Immature natural killer cell (primary cell): ENCODE measurements around the gene FERMT2. TPM values are rescaled to one million over a fixed set of nuclear protein-coding genes. Genes with fewer than 3 reads are reported as not detected.
A peak's percentile ranks its signal among the peaks of the same experiment; 100 is the strongest.
"Not testable (repeated sequence)": the region's sequence is repeated elsewhere in the genome, so short reads cannot be mapped to it uniquely, and the experiment has no call there.

ENCODE experiments used
- DNase-seq, 3 donors: peaks; one replicate each; pipeline ENCODE4 v3.0.0; 2022; ENCODE audit warnings: mixed read lengths in 1 of 3
- H3K27ac Mint-ChIP-seq, 6 donors: one replicate each; pipeline ENCODE4 v1.8.0; 2020; ENCODE audit warnings: mixed read lengths in 6 of 6, mild to moderate bottlenecking in 5 of 6, inconsistent platforms in 4 of 6, moderate library complexity in 3 of 6
- H3K27me3 Mint-ChIP-seq, 3 donors: one replicate each; pipeline ENCODE4 v1.8.0; 2020 to 2021; ENCODE audit warnings: low read depth in 3 of 3, mild to moderate bottlenecking in 3 of 3, mixed read lengths in 3 of 3, moderate library complexity in 3 of 3, inconsistent platforms in 1 of 3
- H3K36me3 Mint-ChIP-seq, 3 donors: one replicate each; pipeline ENCODE4 v1.8.0; 2020; ENCODE audit warnings: mixed read lengths in 3 of 3, inconsistent platforms in 2 of 3, mild to moderate bottlenecking in 2 of 3
- H3K4me1 Mint-ChIP-seq, 2 donors: one replicate each; pipeline ENCODE4 v1.8.0; 2020; ENCODE audit warnings: inconsistent platforms in 2 of 2, mild to moderate bottlenecking in 2 of 2, mixed read lengths in 2 of 2, moderate library complexity in 1 of 2
- H3K4me3 Mint-ChIP-seq, 5 donors: one replicate each; pipeline ENCODE4 v1.8.0; 2020; ENCODE audit warnings: mild to moderate bottlenecking in 5 of 5, mixed read lengths in 5 of 5, inconsistent platforms in 3 of 5, moderate library complexity in 3 of 5
- H3K9me3 Mint-ChIP-seq, 6 donors: one replicate each; pipeline ENCODE4 v1.8.0; 2020; ENCODE audit warnings: mild to moderate bottlenecking in 6 of 6, mixed read lengths in 6 of 6, inconsistent platforms in 4 of 6, moderate library complexity in 3 of 6
- polyA plus RNA-seq, 3 donors: library from polyadenylated mRNA; unstranded; fragments of 300-500 nt; fragmentation: Illumina TruSeq; gene quantifications; one replicate each; pipeline ENCODE4 v1.2.3, GENCODE V29; 2021

Gene FERMT2
- polyA plus RNA-seq, 3 donors from 2014 or later = not detected

- no peaks in the 10 kb centered on the region for H3K9me3 Mint-ChIP-seq
These were observed 21.6 kb downstream of the FERMT2 start for GRCh38 chr14:52929192-52929807.

DNA sequence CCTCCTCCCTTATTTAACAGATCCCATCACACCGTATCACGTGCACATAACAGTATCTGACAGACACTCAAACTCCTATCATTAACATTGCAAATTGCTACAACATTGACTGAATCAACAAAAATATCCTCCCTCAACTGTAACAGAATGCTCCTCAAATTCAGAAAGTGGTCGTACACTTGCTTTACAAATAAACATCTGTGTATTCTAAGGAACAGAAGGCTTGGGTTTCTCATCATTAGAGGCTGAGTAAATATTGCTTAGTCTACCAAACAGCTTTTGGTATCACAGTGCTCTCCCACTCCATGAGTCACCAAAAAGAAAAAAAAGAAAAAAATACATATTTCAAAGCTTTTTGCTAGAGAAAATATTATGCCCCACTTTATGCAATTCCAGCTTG is 23.9 kb downstream of the FERMT2 start:
- Mint-ChIP-seq H3K27me3 (no peaks in the 10 kb centered on the region), H3K9me3 (no peaks in the 10 kb centered on the region), H3K27ac (no peak overlapping the region), H3K36me3 (peaks cover 0 to 4% (median 0%) of the 10 kb centered on the region in 3 donors), H3K4me3 (no peak overlapping the region), H3K4me1 (peaks cover 13 to 16% of the 10 kb centered on the region in 2 donors)
- DNase-seq = no peak

More at GRCh38 chr14:52929192-52929807, 21.6 kb downstream of the FERMT2 start:
- peak overlapping the region in 1 of 6 donors; percentile 13 for H3K27ac Mint-ChIP-seq
- DNase-seq = no peak
- H3K4me3 Mint-ChIP-seq = no peak overlapping the region
- peaks cover 0 to 3% (median 0%) of the 10 kb centered on the region in 3 donors for H3K27me3 Mint-ChIP-seq
- H3K4me1 Mint-ChIP-seq = peaks cover 2 to 3% of the 10 kb centered on the region in 2 donors
- H3K36me3 Mint-ChIP-seq = peaks cover 0 to 4% (median 0%) of the 10 kb centered on the region in 3 donors

- H3K9me3 Mint-ChIP-seq = no peaks in the 10 kb centered on the region
- no peaks in the 10 kb centered on the region for H3K27me3 Mint-ChIP-seq
- peak in 2 of 3 donors; percentile 18 to 31 for DNase-seq
- H3K4me3 Mint-ChIP-seq = no peak overlapping the region
- peaks cover 34 to 39% of the 10 kb centered on the region in 2 donors for H3K4me1 Mint-ChIP-seq
- H3K36me3 Mint-ChIP-seq = no peaks in the 10 kb centered on the region
- H3K27ac Mint-ChIP-seq = peak overlapping the region in 4 of 6 donors; percentile 6 to 73 (median 48)
These were observed 26.8 kb downstream of the FERMT2 start for GRCh38 chr14:52923902-52924575.

DNA sequence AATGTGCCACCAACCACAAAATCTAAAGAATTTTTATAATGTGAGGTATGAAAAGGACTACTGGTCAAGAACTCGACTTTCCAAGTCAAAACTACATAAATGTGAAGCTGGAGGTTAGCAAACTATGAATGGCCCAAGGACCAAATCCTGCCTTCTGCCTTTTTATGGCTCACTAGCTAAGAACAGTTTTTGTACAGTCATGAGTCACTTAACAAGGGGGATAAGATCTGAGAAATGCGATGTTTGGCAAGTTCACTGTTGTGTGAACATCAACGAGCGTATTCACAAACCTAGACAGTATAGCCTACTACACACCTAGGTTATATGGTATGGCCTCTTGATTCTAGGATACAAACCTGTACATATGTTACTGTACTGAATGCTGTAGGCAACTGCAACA is 28.2 kb downstream of the FERMT2 start:
- no peak overlapping the region for H3K27ac Mint-ChIP-seq
- DNase-seq = no peak
- H3K4me1 Mint-ChIP-seq = peaks cover 46 to 52% of the 10 kb centered on the region in 2 donors
- no peaks in the 10 kb centered on the region for H3K27me3 Mint-ChIP-seq
- H3K4me3 Mint-ChIP-seq = no peak overlapping the region
- H3K9me3 Mint-ChIP-seq = no peaks in the 10 kb centered on the region
- no peaks in the 10 kb centered on the region for H3K36me3 Mint-ChIP-seq

DNA sequence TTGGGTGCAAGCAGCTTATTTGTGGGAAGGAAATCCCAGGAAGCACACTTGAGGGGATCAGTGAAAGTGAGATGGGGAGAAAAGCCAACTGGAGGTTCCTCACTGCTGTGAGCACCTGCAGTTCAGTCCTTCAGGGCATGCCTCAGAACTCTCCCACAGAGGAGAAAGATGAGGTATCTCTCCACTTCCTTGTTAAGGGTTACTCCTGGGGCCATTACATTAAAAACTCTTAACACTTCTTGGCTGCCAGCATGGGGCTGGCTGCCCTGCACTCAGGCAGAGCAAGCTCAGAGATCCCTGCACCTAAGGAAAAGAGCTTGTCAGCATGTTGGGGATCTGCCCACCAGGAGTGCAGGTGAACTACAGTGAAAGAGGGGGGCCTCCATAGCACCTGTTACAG is 28.8 kb downstream of the FERMT2 start:
- no peak for DNase-seq
- Mint-ChIP-seq H3K4me1 (peaks cover 51 to 58% of the 10 kb centered on the region in 2 donors), H3K27ac (peak overlapping the region in 1 of 6 donors; percentile 38), H3K27me3 (no peaks in the 10 kb centered on the region), H3K9me3 (no peaks in the 10 kb centered on the region), H3K4me3 (no peak overlapping the region), H3K36me3 (no peaks in the 10 kb centered on the region)

DNA sequence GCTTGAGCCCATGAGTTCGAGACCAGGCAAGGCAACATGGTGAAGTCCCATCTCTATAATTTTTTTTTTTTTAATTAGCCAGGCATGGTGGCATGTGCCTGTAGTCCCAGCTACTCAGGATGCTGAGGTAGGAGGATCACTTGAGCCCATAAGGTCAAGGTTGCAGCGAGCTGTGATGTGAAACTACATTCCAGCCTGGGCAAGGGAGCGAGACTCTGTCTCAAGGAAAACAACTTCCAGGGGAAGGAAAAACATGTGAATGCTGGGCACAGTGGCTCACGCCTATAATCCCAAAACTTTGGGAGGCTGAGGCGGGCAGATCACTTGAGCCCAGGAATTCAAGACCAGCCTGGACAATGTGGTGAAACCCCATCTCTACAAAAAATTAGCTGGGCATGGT is 30.4 kb downstream of the FERMT2 start:
- H3K27ac Mint-ChIP-seq = peak overlapping the region; percentile 90 to 99 (median 94)
- not testable (repeated sequence) for H3K9me3 Mint-ChIP-seq, H3K36me3 Mint-ChIP-seq, H3K4me3 Mint-ChIP-seq, H3K27me3 Mint-ChIP-seq, DNase-seq
- H3K4me1 Mint-ChIP-seq = peaks cover 63 to 72% of the 10 kb centered on the region in 2 donors

DNA sequence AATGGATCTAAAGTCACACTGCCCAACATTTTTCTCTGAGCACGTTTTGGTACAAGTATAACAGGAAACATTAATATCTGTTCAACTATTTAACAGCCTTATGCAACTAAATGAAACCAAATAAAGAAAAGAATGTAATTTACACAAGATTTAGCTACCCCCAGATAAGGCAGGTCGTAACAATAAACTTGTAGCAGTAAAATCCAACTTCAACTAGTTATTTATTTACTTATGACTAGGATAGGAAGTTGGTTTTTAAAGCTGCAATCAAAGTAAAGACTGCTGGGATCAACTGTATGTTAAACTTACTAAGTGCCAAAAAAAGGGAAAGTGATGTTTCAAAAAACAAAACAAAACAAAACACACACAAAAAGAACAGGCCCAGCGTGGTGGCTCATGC is 30.9 kb downstream of the FERMT2 start:
- DNase-seq = no peak
- H3K27ac Mint-ChIP-seq = peak overlapping the region; percentile 90 to 99 (median 94)
- H3K9me3 Mint-ChIP-seq = no peaks in the 10 kb centered on the region
- H3K4me1 Mint-ChIP-seq = peaks cover 63 to 76% of the 10 kb centered on the region in 2 donors
- H3K36me3 Mint-ChIP-seq = no peaks in the 10 kb centered on the region
- H3K27me3 Mint-ChIP-seq = no peaks in the 10 kb centered on the region
- H3K4me3 Mint-ChIP-seq = peak overlapping the region in 3 of 5 donors; percentile 13 to 80 (median 77)

DNA sequence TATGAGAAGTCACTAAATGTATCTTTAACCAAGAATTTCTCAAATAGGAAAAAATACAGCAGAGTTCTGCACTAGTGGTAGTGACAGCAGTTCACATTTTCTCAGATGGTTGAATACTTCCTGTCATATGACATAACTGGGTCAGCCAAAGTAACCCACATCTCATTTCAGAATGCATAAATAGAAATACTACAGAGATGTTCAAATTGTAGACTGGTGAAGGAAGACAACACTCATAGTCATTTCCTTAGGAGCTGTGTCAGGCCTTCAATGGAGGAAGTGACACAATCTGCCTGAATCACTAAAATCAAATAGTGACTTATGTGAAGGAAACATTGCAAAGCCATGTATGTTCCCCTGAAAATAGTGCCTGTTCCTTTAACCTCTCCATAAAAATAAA is 32.4 kb downstream of the FERMT2 start:
- H3K4me1 Mint-ChIP-seq = peaks cover 53 to 65% of the 10 kb centered on the region in 2 donors
- H3K36me3 Mint-ChIP-seq = peaks cover 0 to 4% (median 0%) of the 10 kb centered on the region in 3 donors
- H3K27ac Mint-ChIP-seq = peak overlapping the region; percentile 90 to 99 (median 94)
- H3K27me3 Mint-ChIP-seq = no peaks in the 10 kb centered on the region
- H3K9me3 Mint-ChIP-seq = no peaks in the 10 kb centered on the region
- peak; percentile 73 to 80 (median 76) for DNase-seq
- peak overlapping the region; percentile 46 to 80 (median 62) for H3K4me3 Mint-ChIP-seq

GRCh38 chr14:52917735-52918134 is 33.1 kb downstream of the FERMT2 start:
- H3K36me3 Mint-ChIP-seq = peaks cover 0 to 4% (median 0%) of the 10 kb centered on the region in 3 donors
- DNase-seq = peak; percentile 7 to 17 (median 8)
- no peaks in the 10 kb centered on the region for H3K27me3 Mint-ChIP-seq
- H3K4me1 Mint-ChIP-seq = peaks cover 53 to 63% of the 10 kb centered on the region in 2 donors
- no peaks in the 10 kb centered on the region for H3K9me3 Mint-ChIP-seq
- H3K4me3 Mint-ChIP-seq = peak overlapping the region; percentile 39 to 80 (median 75)
- peak overlapping the region; percentile 90 to 99 (median 92) for H3K27ac Mint-ChIP-seq

GRCh38 chr14:52914295-52914694 is 36.6 kb downstream of the FERMT2 start:
- DNase-seq = no peak
- Mint-ChIP-seq H3K4me3 (no peak overlapping the region), H3K27me3 (no peaks in the 10 kb centered on the region), H3K9me3 (no peaks in the 10 kb centered on the region), H3K27ac (peak overlapping the region in 1 of 6 donors; percentile 54), H3K4me1 (peaks cover 32 to 41% of the 10 kb centered on the region in 2 donors), H3K36me3 (peaks cover 0 to 4% (median 0%) of the 10 kb centered on the region in 3 donors)

DNA sequence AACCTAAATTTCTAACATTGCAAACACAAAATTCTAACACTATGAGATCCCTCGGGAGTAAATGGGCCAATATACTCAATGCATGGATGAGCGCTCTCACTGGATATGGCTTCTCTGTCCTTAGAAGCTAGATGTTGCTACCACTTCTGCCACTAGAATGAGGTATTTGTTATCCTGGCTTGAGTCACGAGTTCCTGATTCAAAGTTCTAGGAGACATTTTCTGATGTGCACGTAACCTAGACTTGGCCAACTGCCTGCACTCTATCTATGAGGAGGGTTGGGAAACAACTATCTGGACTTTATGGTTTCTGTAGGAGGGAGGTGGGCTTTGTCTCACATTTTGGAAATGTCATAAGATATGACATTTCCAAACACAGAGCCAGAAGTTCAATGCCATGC is 37.6 kb downstream of the FERMT2 start:
- no peak for DNase-seq
- peaks cover 22 to 31% of the 10 kb centered on the region in 2 donors for H3K4me1 Mint-ChIP-seq
- H3K36me3 Mint-ChIP-seq = peaks cover 0 to 4% (median 0%) of the 10 kb centered on the region in 3 donors
- H3K27ac Mint-ChIP-seq = no peak overlapping the region
- H3K27me3 Mint-ChIP-seq = peaks cover 0 to under 1% (median 0%) of the 10 kb centered on the region in 3 donors
- H3K4me3 Mint-ChIP-seq = no peak overlapping the region
- H3K9me3 Mint-ChIP-seq = no peaks in the 10 kb centered on the region

- H3K9me3 Mint-ChIP-seq = no peaks in the 10 kb centered on the region
- DNase-seq = no peak
- H3K36me3 Mint-ChIP-seq = peaks cover 0 to 4% (median 0%) of the 10 kb centered on the region in 3 donors
- H3K27ac Mint-ChIP-seq = peak overlapping the region in 1 of 6 donors; percentile 3
- H3K27me3 Mint-ChIP-seq = peaks cover 0 to 2% (median 0%) of the 10 kb centered on the region in 3 donors
- H3K4me3 Mint-ChIP-seq = no peak overlapping the region
- H3K4me1 Mint-ChIP-seq = peaks cover 11 to 17% of the 10 kb centered on the region in 2 donors
These were observed 38.9 kb downstream of the FERMT2 start for GRCh38 chr14:52911904-52912303.

DNA sequence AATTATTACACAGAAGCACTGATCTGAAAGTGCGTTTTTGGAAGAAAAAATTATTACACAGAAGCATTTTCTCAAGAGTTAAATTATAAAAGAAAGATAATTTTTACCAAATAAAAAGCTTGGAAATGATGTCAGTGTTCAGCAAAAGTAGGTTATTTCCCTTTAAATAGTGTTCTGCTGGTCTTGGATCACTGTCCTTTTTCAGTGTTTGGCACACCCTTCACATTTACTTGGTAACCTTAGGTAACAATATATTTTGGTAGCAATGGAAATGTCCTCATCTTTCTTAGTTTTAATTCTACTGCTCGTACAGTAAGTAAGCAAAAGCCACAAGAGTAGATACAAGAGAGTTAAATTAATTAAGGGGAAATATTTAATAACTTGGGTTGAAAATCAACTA is 40.3 kb downstream of the FERMT2 start:
- no peaks in the 10 kb centered on the region for H3K9me3 Mint-ChIP-seq
- peaks cover 0 to 4% (median 0%) of the 10 kb centered on the region in 3 donors for H3K36me3 Mint-ChIP-seq
- peaks cover 2 to 7% of the 10 kb centered on the region in 2 donors for H3K4me1 Mint-ChIP-seq
- DNase-seq = no peak
- no peak overlapping the region for H3K27ac Mint-ChIP-seq
- peaks cover 0 to 2% (median 0%) of the 10 kb centered on the region in 3 donors for H3K27me3 Mint-ChIP-seq
- no peak overlapping the region for H3K4me3 Mint-ChIP-seq

GRCh38 chr14:52907949-52908348 is 42.9 kb downstream of the FERMT2 start:
- no peak for DNase-seq
- Mint-ChIP-seq H3K4me3 (no peak overlapping the region), H3K9me3 (no peaks in the 10 kb centered on the region), H3K27ac (peak overlapping the region in 1 of 6 donors; percentile 7), H3K27me3 (peaks cover 0 to 2% (median 0%) of the 10 kb centered on the region in 3 donors), H3K4me1 (no peaks in the 10 kb centered on the region), H3K36me3 (no peaks in the 10 kb centered on the region)
